ENCODE data around the gene SH3TC1.

SH3TC1 gene

GRCh38 chr4:8244001-8244757 lies 45.1 kb downstream of the SH3TC1 start:
- DNase-seq, result no peak

GRCh38 chr4:8244931-8245460 lies 45.9 kb downstream of the SH3TC1 start:
- no peak for DNase-seq

GRCh38 chr4:8245884-8246833 lies 47.1 kb downstream of the SH3TC1 start:
- DNase-seq, result no peak

GRCh38 chr4:8247047-8247930 lies 48.2 kb downstream of the SH3TC1 start:
- no peak for DNase-seq

GRCh38 chr4:8248091-8248490 lies 49.0 kb downstream of the SH3TC1 start:
- DNase-seq, result no peak

- DNase-seq, result no peak
Observed at GRCh38 chr4:8250227-8250626, 51.1 kb downstream of the SH3TC1 start.

- no peak for DNase-seq
Observed at GRCh38 chr4:8250637-8251036, 51.5 kb downstream of the SH3TC1 start.

- DNase-seq, result no peak
Observed at GRCh38 chr4:8251110-8251883, 52.2 kb downstream of the SH3TC1 start.

GRCh38 chr4:8252301-8253173 lies 53.4 kb downstream of the SH3TC1 start:
- no peak for DNase-seq

GRCh38 chr4:8254076-8254475 lies 55.0 kb downstream of the SH3TC1 start:
- DNase-seq, result no peak

- no peak for DNase-seq
Observed at GRCh38 chr4:8255698-8256441, 56.8 kb downstream of the SH3TC1 start.

GRCh38 chr4:8257854-8258253 lies 58.8 kb downstream of the SH3TC1 start:
- DNase-seq, result no peak

GRCh38 chr4:8258552-8259212 lies 59.6 kb downstream of the SH3TC1 start:
- no peak for DNase-seq

GRCh38 chr4:8259743-8260430 lies 60.8 kb downstream of the SH3TC1 start:
- DNase-seq, result no peak

GRCh38 chr4:8260656-8261111 lies 61.6 kb downstream of the SH3TC1 start:
- DNase-seq, result no peak

- no peak for DNase-seq
Observed at GRCh38 chr4:8261851-8262535, 62.9 kb downstream of the SH3TC1 start.

- DNase-seq, result no peak
Observed at GRCh38 chr4:8262637-8263322, 63.7 kb downstream of the SH3TC1 start.

All from right kidney (tissue), 1 donor.